ENCODE measurements around the gene LIPI.
"Not testable (repeated sequence)": the region's sequence is repeated elsewhere in the genome, so short reads cannot be mapped to it uniquely, and the experiment has no call there.

Gene LIPI

GRCh38 chr21:14099570-14099969, 111.2 kb downstream of the LIPI start:
- DNase-seq (ENCODE audit: low read depth in 1 of 2, low spot score in 1 of 2): no peak
- in situ Hi-C loops (cut with HindIII; ENCODE audit: low pct_unique_long_range_greater_than_20kb, low sequenced_read_pairs): no loop called here
- TF ChIP-seq JUND (IDR thresholded peaks at IDR 0.05; ENCODE audit: low read depth): no peak

GRCh38 chr21:14097881-14098499, 112.8 kb downstream of the LIPI start:
- in situ Hi-C loops (cut with HindIII; ENCODE audit: low pct_unique_long_range_greater_than_20kb, low sequenced_read_pairs): no loop called here
- DNase-seq (ENCODE audit: low read depth in 1 of 2, low spot score in 1 of 2): no peak
- no peak for TF ChIP-seq JUND (IDR thresholded peaks at IDR 0.05; ENCODE audit: low read depth)

DNA sequence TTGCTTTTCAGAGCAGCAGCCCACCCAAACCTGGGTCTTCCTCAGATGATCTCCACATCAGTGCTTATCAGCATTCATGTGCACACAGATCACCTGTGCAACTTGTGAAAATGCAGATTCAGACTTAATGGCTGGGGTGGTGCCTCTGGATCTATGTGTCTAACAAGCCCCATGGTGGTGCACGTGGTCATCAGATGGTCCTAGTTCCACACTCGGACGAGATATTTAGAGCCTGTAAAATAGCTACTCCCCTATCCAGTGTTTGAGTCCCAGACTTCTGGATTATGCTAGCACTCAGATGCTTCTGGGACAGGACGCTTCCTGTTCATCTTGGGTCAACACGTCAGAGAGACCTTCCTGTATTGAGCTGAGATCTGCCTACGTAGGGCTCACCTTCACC, 114.2 kb downstream of the LIPI start:
- no peak for DNase-seq (ENCODE audit: low read depth in 1 of 2, low spot score in 1 of 2)
- TF ChIP-seq JUND (IDR thresholded peaks at IDR 0.05; ENCODE audit: low read depth): no peak
- in situ Hi-C loops (cut with HindIII; ENCODE audit: low pct_unique_long_range_greater_than_20kb, low sequenced_read_pairs): no loop called here

GRCh38 chr21:14096172-14096571, 114.6 kb downstream of the LIPI start:
- TF ChIP-seq JUND (IDR thresholded peaks at IDR 0.05; ENCODE audit: low read depth): no peak
- no peak for DNase-seq (ENCODE audit: low read depth in 1 of 2, low spot score in 1 of 2)
- in situ Hi-C loops (cut with HindIII; ENCODE audit: low pct_unique_long_range_greater_than_20kb, low sequenced_read_pairs): no loop called here

DNA sequence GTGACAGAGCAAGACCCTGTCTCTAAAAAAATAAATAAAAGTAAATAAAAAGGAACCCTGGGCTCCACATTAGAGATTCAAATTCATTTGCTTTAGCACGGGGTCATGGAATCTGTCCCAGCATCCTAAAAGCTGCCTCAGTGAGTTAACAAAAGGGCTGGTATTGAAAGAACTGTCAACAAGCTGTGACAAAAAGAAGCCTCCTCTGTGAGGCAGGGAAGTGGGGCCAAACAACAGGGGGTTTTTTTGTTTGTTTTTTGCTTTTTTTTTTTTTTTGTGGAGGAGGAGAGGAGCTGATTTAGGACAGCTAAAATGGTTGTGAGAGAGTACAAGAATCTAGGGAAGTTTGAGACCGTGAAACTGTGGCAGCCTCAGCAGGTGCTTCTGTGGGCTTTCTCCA, 115.7 kb downstream of the LIPI start:
- in situ Hi-C loops (cut with HindIII; ENCODE audit: low pct_unique_long_range_greater_than_20kb, low sequenced_read_pairs): no loop called here
- no peak for DNase-seq (ENCODE audit: low read depth in 1 of 2, low spot score in 1 of 2)
- TF ChIP-seq JUND (IDR thresholded peaks at IDR 0.05; ENCODE audit: low read depth): no peak

DNA sequence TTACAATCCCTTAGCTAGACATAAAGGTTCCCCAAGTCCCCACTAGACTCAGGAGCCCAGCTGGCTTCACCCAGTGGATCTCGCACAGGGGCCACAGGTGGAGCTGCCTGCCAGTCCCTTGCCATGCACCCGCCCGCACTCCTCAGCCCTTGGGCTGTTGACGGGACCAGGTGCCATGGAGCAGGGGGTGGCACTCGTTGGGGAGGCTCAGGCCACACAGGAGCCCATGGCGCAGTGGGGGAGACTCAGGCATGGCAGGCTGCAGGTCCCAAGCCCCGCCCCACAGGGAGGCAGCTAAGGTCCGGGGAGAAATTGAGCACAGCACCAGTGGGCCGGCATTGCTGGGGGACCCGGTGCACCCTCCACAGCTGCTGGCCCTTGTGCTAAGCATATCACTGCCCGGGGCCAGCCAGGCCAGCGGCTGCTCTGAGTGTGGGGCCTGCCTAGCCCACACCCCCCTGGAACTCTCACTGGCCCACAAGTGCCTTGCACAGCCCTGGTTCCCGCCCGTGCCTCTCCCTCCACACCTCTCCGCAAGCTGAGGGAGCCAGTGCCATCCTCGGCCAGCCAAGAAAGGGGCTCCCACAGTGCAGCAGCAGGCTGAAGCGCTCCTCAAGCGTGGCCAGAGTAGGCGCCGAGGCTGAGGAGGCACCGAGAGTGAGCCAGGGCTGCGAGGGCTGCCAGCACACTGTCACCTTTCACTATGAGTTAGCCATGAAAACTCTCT, 117.8 kb downstream of the LIPI start:
- in situ Hi-C loops (cut with HindIII; ENCODE audit: low pct_unique_long_range_greater_than_20kb, low sequenced_read_pairs): no loop called here
- no peak for TF ChIP-seq JUND (IDR thresholded peaks at IDR 0.05; ENCODE audit: low read depth)

GRCh38 chr21:14090184-14090583, 120.6 kb downstream of the LIPI start:
- DNase-seq (ENCODE audit: low read depth in 1 of 2, low spot score in 1 of 2); in situ Hi-C loops (cut with HindIII; ENCODE audit: low pct_unique_long_range_greater_than_20kb, low sequenced_read_pairs): not testable (repeated sequence)

More for the DNA sequence above, 117.8 kb downstream of the LIPI start:
- DNase-seq (ENCODE audit: low read depth in 1 of 2, low spot score in 1 of 2): no peak

GRCh38 chr21:14088391-14088790, 122.4 kb downstream of the LIPI start:
- no peak for DNase-seq (ENCODE audit: low read depth in 1 of 2, low spot score in 1 of 2)
- no peak for TF ChIP-seq JUND (IDR thresholded peaks at IDR 0.05; ENCODE audit: low read depth)
- in situ Hi-C loops (cut with HindIII; ENCODE audit: low pct_unique_long_range_greater_than_20kb, low sequenced_read_pairs): no loop called here

DNA sequence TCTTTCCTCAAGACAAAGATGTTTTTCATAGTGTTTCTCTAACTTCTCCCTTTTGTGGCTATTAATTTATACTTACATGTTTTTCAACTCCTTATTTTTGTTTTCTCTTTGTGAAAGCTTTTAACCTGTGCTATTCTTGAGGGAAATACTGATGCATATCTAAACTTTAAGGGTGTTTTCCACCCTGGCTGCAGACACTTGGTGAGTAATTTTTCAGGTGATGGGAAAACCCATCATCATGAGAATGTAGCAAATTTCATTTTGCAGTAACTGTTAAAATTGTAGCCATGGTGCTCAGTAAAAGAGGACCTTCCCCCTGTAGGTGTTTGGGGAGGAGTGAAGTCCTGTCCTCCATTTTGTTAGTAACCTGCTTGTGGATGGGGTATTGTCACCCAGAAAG, 124.2 kb downstream of the LIPI start:
- in situ Hi-C loops (cut with HindIII; ENCODE audit: low pct_unique_long_range_greater_than_20kb, low sequenced_read_pairs): no loop called here

DNA sequence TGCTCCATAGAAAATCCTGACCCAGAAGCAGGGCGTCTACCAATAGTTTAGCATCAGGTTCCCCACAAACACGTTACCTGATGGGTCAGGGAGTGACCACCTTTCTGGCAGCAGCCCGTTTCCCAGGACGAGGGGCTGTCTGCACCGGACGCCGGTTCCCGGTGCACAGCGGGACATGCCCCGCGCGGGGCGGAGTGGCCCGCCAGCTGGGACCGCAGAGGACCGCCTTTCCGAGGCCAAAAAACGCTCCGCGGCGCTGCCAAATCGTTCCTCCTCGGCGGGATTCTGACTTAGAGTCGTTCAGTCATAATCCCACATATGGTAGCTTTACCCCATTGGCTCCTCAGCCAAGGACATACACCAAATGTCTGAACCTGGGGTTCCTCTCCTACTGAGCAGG, 126.1 kb downstream of the LIPI start:
- TF ChIP-seq JUND (IDR thresholded peaks at IDR 0.05; ENCODE audit: low read depth): no peak
- DNase-seq (ENCODE audit: low read depth in 1 of 2, low spot score in 1 of 2): no peak
- in situ Hi-C loops (cut with HindIII; ENCODE audit: low pct_unique_long_range_greater_than_20kb, low sequenced_read_pairs): no loop called here

More for the DNA sequence above, 124.2 kb downstream of the LIPI start:
- DNase-seq (ENCODE audit: low read depth in 1 of 2, low spot score in 1 of 2): no peak
- no peak for TF ChIP-seq JUND (IDR thresholded peaks at IDR 0.05; ENCODE audit: low read depth)

DNA sequence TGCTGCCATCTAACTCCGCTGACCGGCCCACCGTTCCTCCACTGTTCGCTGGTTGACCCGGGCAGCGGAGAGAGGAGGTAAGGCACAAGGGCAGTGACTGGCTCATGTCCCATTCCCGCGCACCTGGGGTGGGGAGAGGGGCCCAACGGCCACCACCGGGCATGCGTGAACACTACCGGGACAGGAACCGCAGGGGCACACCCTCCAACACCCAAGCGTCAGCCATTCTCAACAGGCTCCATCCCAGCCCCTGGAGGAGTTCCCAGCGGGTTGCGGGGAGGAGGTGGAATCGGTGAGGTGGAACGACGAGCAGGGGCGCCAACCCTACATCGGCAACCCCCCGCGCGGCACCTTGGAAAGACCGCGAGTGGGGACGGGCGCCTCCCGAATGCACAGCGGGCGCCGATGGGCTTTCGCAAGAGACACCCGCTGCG, 126.7 kb downstream of the LIPI start:
- no peak for DNase-seq (ENCODE audit: low read depth in 1 of 2, low spot score in 1 of 2)
- no peak for TF ChIP-seq JUND (IDR thresholded peaks at IDR 0.05; ENCODE audit: low read depth)
- in situ Hi-C loops (cut with HindIII; ENCODE audit: low pct_unique_long_range_greater_than_20kb, low sequenced_read_pairs): no loop called here

DNA sequence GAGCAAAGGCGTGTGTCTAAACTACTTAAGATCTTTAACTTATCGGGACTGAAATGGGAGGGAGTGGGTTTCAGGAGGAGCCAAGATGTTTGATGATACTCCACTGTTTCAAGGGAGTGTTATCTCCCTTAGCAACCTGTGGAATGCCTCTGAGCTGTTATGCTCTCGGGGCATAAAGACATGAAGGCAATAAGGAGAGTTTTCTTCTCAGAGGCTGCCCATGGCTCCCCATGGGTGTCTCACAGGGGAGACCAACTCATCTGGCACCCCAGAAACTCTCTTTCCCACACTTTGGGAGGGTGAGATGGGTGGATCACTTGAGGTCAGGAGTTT, 130.0 kb downstream of the LIPI start:
- DNase-seq (ENCODE audit: low read depth in 1 of 2, low spot score in 1 of 2): no peak
- TF ChIP-seq JUND (IDR thresholded peaks at IDR 0.05; ENCODE audit: low read depth): no peak
- in situ Hi-C loops (cut with HindIII; ENCODE audit: low pct_unique_long_range_greater_than_20kb, low sequenced_read_pairs): no loop called here

DNA sequence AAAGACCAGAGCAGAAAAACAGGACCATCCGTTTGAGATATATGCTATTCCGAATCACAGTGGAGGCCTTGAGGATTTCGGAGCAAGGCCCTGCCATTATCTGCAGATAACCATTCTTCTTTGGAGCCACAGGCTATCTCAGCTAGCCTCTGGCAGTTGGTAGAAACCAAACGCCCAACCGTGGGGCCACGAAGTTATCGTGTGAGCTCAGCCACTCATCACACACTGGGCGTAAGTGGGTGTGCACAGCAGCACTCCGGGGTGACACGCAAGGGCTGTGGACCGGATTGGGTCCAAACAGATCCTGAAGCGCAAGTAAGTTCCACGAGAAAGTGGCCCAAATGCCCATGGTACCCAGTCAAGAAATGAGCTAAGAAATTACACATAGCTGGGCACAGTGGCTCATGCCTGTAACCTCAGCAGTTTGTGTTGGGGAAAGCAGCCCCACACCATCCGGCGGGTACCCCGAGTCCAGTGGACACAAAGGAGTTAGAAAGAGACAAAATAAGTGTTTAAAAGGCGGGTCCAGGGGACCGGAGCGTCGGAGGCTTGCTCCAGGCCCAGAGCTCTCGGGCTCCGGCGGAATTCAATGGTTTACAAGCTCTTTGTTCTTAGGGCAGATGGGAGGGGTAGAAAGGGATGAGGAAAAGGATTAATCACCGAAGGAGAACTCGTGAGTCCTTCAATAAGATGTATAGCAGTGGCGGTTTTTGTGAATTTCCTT, 130.6 kb downstream of the LIPI start:
- TF ChIP-seq JUND (IDR thresholded peaks at IDR 0.05; ENCODE audit: low read depth): no peak
- in situ Hi-C loops (cut with HindIII; ENCODE audit: low pct_unique_long_range_greater_than_20kb, low sequenced_read_pairs): no loop called here
- no peak for DNase-seq (ENCODE audit: low read depth in 1 of 2, low spot score in 1 of 2)
